WI38 (cell line): ENCODE measurements around the gene ITM2C.

ENCODE experiments used
- H3K4me3 ChIP-seq: 2 replicates; pipeline ENCODE4 v1.5.1; 2011; ENCODE audit warnings: low read depth, mild to moderate bottlenecking, control low read depth, low read length
- TF ChIP-seq, protein P1 (sequence below): IDR thresholded peaks from 2 replicates; pipeline ENCODE4 v1.5.1; 2012; ENCODE audit warnings: low read depth, mild to moderate bottlenecking, control low read depth, low read length

ITM2C gene

DNA sequence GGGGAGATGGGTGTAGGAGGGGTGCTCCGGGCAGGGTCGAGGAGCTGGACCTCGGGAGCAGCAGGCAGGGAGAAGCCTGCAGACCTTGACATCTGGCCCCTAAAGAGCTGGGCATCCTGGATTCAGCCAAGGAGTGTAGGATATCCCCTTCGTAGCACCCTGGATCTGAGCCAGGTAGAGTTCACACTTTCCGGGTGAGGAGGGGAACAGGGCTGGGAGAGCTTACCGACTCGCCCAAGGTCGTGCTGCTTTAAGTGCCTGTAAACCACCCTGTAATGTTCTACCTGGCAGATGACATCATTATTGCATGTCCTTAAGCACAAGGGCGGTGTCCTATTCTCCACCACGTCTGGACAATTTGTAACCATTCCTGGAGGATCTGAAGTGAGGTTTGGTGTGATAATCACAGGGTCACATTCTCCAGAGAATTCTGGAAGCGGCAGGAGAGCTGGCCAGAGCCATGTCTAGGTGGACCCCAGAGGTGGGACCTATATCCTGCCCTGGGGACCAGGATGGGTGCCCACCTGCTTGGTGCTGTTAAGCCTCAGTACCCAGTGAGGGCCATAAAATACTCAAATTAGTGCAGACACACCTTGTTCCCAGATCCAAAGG, 14.6 kb downstream of the ITM2C start:
- TF ChIP-seq, protein P1, sequence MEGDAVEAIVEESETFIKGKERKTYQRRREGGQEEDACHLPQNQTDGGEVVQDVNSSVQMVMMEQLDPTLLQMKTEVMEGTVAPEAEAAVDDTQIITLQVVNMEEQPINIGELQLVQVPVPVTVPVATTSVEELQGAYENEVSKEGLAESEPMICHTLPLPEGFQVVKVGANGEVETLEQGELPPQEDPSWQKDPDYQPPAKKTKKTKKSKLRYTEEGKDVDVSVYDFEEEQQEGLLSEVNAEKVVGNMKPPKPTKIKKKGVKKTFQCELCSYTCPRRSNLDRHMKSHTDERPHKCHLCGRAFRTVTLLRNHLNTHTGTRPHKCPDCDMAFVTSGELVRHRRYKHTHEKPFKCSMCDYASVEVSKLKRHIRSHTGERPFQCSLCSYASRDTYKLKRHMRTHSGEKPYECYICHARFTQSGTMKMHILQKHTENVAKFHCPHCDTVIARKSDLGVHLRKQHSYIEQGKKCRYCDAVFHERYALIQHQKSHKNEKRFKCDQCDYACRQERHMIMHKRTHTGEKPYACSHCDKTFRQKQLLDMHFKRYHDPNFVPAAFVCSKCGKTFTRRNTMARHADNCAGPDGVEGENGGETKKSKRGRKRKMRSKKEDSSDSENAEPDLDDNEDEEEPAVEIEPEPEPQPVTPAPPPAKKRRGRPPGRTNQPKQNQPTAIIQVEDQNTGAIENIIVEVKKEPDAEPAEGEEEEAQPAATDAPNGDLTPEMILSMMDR: no peak
- H3K4me3 ChIP-seq: no peak overlapping the region

DNA sequence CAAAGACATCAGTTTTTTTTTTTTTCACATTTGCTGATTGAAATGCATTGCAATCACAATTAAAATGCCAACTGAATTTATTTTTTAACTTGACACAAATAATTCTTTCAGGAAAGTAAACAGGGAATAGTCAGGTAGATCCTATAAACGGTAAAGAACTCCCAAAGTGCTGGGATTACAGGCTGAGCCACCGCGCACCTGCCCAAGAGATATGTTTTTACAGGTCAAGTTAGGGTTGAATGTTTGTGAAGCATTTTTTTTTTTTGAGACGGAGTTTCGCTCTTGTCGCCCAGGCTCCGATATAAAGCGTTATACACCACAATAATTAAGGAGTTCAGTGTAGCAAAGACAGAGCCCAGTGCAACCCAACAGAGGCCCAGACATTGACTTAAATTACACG, 15.1 kb downstream of the ITM2C start:
- TF ChIP-seq, protein P1: no peak

DNA sequence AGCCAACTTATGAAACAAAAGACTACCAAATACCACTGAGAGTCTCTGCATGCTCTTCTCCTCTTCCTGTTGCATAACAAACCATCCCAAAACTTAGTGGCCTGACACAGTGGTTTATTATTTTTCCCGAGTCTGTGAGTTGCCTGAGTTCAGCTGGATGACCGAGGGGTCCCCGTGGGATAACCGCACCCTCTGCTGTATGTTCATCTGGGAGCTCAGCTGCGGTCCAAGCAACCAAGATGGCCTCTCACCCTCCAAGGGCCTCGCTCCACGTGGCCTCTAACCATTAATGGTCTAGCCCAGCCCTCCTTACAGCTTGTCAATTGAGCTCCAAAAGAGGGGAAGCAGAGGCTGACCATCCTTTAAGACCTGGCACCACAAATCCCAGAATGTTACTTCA, 17.1 kb downstream of the ITM2C start:
- H3K4me3 ChIP-seq: no peak overlapping the region
- TF ChIP-seq, protein P1: no peak

More for the DNA sequence above, 15.1 kb downstream of the ITM2C start:
- H3K4me3 ChIP-seq: no peak overlapping the region

DNA sequence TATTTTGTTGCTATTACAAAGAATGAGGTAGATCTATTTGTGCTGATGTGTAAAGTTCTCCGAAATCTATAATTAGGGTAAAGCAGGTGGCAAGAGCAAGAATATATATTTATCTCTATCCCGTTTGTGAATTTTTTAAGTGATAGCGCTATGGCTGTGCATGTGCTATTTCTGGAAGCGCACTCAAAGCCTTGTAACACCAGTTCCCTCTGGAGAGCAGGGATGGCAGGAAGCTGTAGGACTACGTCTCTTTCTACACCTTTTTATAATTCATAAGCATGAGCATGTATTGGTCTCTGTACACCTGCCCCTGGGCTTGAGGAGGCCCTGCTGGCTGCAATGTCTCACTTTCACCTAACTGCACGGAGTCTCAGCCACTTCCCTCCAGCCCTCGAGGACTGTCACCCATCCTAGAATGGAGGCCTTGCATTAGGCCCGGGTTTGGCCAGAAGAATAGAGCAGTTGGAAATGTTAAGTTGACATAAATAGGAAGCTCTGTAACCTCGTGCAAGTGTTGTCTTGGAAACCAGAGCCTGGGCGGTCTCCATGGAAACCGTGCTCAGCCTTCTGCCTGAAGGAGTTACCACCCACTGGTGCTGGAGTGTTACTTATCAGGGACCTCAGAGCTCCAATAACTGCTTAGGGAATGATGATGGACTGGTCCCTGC, 20.9 kb downstream of the ITM2C start:
- TF ChIP-seq, protein P1: no peak
- H3K4me3 ChIP-seq: no peak overlapping the region

DNA sequence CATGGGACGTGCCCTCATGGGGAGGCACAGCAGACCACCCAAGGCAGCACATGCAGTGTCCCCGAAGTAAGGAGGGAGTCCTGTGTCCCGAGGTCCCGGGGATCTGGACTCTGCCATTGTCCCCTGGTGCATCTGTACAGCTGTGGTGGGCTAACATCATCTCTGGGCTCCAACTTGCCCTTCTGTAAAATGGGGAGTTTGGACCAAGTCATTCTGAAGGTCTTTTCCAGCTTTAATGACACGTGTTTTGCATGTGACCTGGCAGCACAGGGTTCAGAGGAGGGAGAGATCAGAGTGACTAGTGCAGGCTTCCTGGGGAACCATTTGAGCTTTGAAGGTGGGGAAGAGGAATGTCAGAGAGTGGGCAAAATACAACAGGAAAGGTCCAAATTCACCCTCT, 21.5 kb downstream of the ITM2C start:
- TF ChIP-seq, protein P1: no peak
- no peak overlapping the region for H3K4me3 ChIP-seq

DNA sequence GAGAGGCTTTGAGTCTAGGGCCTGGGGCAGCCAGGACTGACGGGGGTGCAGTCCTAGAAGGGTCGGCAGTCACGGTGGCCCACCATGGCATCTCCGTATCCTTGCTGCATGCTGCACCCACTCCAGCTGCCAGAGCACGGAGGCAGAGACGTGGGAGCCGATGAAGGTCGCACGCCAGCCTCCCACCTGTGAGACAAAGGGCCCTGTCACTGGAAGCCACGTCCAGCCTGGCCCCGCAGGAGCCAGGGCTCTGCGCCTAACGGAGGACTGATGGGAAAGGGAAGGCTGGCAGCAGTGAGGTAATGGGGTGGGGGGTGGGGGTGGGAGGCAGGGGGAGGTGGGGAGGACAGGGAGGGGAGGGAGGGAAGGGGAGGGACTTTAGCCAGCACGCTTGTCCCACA, 21.9 kb downstream of the ITM2C start:
- TF ChIP-seq, protein P1: no peak
- no peak overlapping the region for H3K4me3 ChIP-seq

DNA sequence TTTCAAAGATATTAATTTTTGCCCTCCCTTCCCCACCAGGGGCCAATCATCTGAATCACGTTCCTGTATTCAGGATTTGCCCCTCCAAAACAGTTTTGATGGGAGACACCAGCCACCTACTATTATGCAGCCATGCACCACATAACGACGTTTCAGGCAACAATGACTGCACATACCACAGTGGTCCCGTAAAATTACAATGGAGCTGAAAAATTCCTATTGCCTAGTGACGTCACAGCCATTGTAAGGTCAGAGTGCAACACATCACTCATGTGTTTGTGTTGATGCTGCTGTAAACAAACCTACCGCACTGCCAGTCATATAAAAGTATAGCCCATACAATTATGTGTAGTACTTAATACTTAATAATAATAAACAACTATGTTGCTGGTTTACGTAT, 22.6 kb downstream of the ITM2C start:
- TF ChIP-seq, protein P1: no peak
- H3K4me3 ChIP-seq: no peak overlapping the region
